Right renal pelvis (tissue), 4 donors: ENCODE results near the gene CCN6. TPM values are rescaled to one million over a fixed set of nuclear protein-coding genes. Genes with fewer than 3 reads are reported as not detected.

Experiments
- DNase-seq, 4 donors: peaks; one replicate each; pipeline ENCODE4 v3.0.0-alpha.2; 2013; ENCODE audit warnings: low read depth in 4 of 4, low spot score in 3 of 4, missing footprints in 1 of 4
- polyA plus RNA-seq, 4 donors: library from polyadenylated mRNA; unstranded; fragments of 120-200 nt; gene quantifications; one replicate each; pipeline ENCODE4 v1.2.1, GENCODE V29; 2013; ENCODE audit not compliant: insufficient read length in 4 of 4

CCN6 gene
- polyA plus RNA-seq, 4 donors, result 1.4 to 3.6 (median 3.1) TPM

- peak; percentile 25 to 47 (median 37) for DNase-seq
These were observed 55.4 kb downstream of the CCN6 start for GRCh38 chr6:112109262-112109661.

- DNase-seq, result no peak
These were observed 59.5 kb downstream of the CCN6 start for GRCh38 chr6:112113431-112113830.

GRCh38 chr6:112113918-112114317 lies 60.0 kb downstream of the CCN6 start:
- DNase-seq, result no peak

GRCh38 chr6:112114577-112115223 lies 60.8 kb downstream of the CCN6 start:
- no peak for DNase-seq

GRCh38 chr6:112116221-112116620 lies 62.3 kb downstream of the CCN6 start:
- no peak for DNase-seq

GRCh38 chr6:112117554-112117953 lies 63.6 kb downstream of the CCN6 start:
- DNase-seq, result no peak

- no peak for DNase-seq
These were observed 64.1 kb downstream of the CCN6 start for GRCh38 chr6:112118034-112118433.

Other genes starting within 250 kb of the CCN6 start
- gene FYN, start 180.7 kb upstream of the CCN6 start, polyA plus RNA-seq, result 100 to 1,000 TPM; 162 to 172 (median 167) TPM
- gene TUBE1, start 33.4 kb downstream of the CCN6 start, polyA plus RNA-seq, result 10 to 100 TPM; 24.6 to 37.5 (median 28.5) TPM
- 10 to 100 TPM; 45.7 to 58.9 (median 46.8) TPM for gene FAM229B, start 33.5 kb downstream of the CCN6 start, polyA plus RNA-seq
- gene LAMA4, start 200.5 kb downstream of the CCN6 start, polyA plus RNA-seq, result 10 to 100 TPM; 80.0 to 94.0 (median 89.8) TPM